ENCODE measurements around the gene CFAP97D2.

GRCh38 chr13:114200399-114200911 lies 21.4 kb downstream of the CFAP97D2 start:
- no peak for TF ChIP-seq EZH2 (IDR thresholded peaks at IDR 0.05; ENCODE audit: borderline replicate concordance, low read depth, low read length, severe bottlenecking)
- TF ChIP-seq CTCF (IDR thresholded peaks at IDR 0.05; ENCODE audit: extremely low read depth in 1 of 2, insufficient read depth in 1 of 2, low read depth in 1 of 2, low read length in 2 of 2): no peak
- no peak for TF ChIP-seq FOS (IDR thresholded peaks at IDR 0.05; ENCODE audit: borderline replicate concordance, insufficient read depth, low read length)

All from endothelial cell of umbilical vein (primary cell).